AML-193 (cell line): Measurements from ENCODE around the gene DIAPH1.

Experiments
- DNase-seq, 2 experiments: peaks; one replicate each; lab custom pipeline; 2025; lab: John Stamatoyannopoulos, UW

The DIAPH1 gene

GRCh38 chr5:141639357-141640050 lies 20.7 kb upstream of the DIAPH1 start:
- DNase-seq = no peak

DNA sequence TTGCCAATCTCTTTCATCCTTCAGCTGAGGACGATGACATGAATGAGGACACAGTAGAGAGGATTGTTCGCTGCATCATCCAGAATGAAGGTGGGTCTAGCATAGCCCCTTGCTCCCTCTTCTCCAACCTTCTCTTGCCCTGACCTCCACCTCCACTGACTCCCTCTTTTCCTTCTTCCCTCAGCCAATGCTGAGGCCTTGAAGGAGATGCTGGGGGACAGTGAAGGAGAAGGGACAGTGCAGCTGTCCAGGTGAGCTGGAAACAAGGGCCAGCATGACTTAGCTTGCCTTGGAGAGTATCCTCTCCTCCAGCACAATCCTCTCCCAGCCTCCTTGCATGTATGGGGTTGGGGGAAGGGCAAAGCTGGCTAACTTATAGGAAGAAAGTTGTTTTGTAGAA lies 20.0 kb upstream of the DIAPH1 start:
- no peak for DNase-seq

- DNase-seq = peak; percentile 26 to 36
Measured at GRCh38 chr5:141637767-141638419, 19.1 kb upstream of the DIAPH1 start.

GRCh38 chr5:141637123-141637766 lies 18.4 kb upstream of the DIAPH1 start:
- no peak for DNase-seq

DNA sequence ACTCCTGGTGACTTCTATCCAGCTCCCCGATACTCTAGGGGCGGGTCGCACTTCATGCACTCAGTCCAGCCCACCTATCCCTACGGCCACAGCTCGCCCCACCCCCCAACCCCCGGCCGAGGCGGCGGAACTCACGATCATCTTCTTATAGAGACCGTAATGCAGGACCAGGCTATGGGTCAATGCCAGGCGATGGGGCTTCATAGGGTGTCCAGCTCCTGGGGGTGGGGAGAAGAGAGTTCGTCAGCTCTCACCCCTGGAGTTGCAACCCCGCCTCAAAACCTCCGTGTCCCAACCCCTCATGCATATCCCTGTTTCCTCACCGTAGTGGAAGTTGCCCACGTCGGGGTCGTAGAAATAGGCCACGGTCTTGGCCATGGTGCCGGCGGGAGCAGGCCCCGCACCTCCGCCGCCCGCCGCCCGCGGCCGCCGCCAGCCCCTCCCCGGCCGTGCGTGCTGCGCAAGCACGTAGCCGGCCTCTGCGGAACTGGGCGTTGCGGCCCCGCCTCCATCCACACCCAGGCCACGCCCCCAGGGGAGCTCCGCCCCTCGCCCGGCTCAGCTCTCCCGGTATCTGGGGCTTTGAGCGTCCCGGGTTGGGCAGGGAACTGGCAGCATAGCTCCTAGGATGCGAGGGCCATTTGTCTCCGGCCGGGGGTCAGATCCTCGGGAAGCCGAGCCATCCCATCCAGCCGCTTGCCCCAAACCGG lies 17.8 kb upstream of the DIAPH1 start, which contains the start of the genes HDAC3 and RELL2:
HDAC3 (minus strand) TSS at position 437 of the 710 bp plus-strand sequence; CDS start at position 378, 59 bp downstream.
RELL2 (plus strand) TSS at position 585 of the 710 bp plus-strand sequence. CDS start 1,229 bp downstream, outside the sequence.
- peak; percentile 60 to 71 for DNase-seq

DNA sequence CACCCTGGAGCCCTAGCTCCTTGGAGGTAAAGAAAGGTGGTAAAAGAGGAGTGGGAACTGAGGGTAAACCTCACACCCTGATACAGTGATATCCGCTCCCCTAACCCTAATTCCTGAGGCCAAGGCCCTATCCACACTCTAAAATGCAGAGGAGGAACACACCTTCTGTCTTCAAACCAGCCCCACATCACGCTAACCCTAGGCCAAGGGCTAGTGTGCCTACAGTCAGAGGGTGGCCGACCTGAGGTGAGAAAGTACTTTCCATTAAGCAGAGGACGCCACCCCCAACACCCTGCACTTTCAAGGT lies 17.3 kb upstream of the DIAPH1 start:
- DNase-seq = no peak

DNA sequence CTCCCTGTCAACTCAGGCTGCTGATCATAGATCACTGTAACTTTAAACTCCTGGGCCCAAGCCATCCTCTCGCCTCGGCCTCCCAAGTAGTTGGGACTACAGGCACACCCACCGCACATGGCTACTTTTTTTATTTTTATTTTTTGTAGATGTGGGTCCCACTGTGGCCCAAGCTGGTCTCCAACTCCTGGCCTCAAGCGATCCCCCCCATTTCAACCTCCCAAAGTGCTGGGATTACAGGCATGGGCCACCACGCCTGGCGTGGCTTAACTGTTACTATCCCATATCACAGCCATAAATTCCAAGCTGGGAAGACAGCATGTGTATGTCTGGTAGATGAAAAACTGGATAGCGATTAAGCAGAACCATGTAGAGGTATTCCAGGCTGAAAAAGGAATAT lies 16.8 kb upstream of the DIAPH1 start:
- no peak for DNase-seq

GRCh38 chr5:141634720-141635119 lies 15.9 kb upstream of the DIAPH1 start:
- DNase-seq = no peak

DNA sequence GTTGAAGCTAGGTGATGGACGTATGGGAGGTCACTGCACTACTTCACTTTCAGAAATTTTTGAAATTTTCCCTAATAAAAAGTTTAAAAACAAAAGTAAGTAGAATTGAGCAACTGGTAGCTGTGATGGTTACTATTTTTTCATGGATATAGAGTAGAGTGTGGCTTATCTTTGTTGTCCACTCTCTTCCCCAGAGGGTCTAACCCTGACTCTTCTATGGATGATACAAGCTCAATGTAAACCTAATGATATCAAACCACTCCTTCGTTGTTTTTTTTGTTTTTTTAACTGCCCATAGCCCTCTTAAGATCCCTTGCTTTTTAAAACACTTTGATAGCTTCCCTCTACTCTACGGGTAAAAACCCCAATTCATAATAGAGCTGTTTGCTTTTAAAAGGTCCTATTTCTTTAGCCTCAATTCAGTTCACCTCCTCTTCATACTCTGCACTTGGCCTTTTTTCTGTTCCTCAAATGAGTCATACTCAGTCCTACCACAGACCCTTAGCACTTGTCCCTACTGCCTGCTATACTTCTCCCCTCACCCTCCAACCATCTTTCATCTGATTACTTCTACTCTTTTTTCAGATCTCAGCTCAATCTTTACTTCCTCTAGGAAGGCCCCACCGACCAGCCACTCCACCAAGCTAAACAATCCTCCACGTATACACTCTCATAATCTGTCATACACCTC lies 15.2 kb upstream of the DIAPH1 start:
- peak in 1 of 2 experiments; percentile 33 for DNase-seq

DNA sequence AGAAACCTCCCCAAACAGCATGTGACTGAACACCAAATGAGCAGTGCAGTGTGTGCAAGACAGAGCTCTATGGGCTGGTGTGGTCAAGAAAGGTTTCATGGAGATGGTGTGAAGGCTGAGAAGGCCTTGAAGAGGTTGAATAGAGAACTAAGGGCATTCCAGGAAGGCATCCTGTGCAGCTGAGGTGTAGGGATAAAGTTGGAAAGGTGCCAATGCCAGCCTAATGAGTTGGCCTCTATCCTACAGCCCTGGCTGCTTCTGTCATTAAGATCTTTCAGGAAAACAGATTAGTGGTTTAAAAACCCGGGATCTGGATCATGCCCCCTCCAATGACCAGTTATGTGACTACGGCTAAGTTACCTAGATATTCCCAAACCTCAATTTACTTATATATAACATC lies 13.8 kb upstream of the DIAPH1 start:
- DNase-seq = no peak

DNA sequence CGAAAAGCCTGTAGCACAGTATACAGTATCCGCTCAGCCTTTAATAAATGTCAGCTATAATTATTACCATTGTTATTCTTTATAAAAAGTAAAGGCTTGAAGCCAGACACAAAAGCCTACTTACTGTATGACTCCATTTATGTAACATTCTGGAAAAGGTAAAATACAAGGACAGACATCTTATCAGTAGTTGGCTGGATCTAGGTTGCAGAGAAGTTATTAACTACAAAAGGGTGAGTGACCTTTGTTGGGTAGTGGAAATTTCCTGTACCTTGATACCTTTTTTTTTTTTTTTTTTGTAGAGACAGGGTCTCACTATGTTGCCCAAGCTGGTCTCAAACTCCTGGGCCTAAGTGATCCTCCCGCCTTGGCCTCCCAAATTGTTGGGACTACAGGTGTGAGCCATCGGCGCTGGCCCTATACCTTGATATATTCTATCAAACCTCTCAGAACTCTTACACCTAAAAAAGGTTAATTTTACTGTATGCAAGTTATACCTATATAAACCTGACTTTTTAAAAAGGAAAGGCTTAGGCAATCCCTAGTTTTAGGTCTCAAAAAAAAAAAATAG lies 11.9 kb upstream of the DIAPH1 start:
- no peak for DNase-seq

DNA sequence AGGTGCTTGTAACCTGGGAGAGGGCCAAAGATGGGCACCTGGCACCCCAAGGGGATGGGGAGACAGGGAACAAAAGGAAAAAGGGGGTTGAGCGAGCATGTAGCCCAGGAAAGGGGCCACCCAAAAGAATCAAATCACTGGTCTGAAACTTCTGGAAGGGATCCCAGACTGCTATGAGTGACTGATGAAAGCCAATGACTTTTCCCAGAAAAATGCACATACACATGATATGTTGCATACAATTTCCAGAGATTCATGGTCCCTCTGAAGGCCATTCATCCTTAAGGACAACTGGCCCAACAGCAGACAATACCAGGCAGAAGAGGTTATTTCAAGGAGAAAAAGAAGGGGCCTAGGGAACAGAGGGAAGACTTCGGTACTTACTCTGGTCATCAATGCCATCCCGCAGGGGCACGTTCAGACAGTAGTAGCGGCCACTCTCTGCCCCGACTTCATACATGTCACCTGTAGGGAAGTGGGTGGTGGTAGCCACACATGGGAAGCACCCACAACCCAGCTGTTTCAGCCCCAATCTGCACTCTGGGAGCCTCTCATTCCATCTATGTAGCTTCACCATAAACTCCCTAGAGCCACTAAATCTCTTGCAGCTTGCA lies 9.5 kb upstream of the DIAPH1 start:
- DNase-seq = no peak

DNA sequence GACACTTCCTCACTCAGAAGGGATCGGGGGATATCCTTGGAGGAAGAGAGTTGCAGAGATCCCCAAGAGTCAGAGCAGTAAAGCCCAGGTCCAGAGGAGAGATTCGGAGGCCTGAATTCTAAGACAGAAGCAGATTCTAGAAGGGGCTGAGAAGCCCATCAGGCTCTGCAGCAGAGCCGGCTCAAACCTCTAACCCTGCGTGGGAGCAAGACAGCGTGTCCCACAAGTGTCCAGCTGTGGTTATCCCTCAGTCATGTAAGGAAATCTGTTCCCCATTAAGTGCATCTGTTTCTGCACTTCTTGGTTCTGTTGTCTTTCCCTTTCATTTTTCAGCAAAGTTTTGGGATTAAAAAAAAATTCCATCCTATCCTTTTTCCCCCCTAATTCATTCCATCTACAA lies 4.8 kb upstream of the DIAPH1 start:
- DNase-seq = no peak

DNA sequence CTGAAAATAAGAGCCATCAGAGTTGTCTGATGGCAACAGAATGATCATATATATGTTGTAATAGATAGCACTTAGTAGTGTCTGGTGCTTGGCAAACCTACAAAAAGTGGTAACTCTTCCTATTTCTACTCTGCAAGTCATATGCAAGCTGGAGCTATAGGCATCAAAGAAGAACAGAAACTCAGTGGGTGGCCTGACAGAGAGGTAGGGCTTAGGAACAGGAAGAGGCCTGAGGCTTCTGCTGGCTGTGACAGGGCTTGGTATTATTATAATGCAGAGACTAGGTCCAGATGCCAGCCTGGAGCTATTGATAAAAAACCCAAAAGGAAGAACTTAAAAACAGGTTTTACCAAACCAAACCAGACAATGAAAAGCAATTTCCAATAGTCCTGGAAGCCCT lies 4.4 kb upstream of the DIAPH1 start:
- no peak for DNase-seq

DNA sequence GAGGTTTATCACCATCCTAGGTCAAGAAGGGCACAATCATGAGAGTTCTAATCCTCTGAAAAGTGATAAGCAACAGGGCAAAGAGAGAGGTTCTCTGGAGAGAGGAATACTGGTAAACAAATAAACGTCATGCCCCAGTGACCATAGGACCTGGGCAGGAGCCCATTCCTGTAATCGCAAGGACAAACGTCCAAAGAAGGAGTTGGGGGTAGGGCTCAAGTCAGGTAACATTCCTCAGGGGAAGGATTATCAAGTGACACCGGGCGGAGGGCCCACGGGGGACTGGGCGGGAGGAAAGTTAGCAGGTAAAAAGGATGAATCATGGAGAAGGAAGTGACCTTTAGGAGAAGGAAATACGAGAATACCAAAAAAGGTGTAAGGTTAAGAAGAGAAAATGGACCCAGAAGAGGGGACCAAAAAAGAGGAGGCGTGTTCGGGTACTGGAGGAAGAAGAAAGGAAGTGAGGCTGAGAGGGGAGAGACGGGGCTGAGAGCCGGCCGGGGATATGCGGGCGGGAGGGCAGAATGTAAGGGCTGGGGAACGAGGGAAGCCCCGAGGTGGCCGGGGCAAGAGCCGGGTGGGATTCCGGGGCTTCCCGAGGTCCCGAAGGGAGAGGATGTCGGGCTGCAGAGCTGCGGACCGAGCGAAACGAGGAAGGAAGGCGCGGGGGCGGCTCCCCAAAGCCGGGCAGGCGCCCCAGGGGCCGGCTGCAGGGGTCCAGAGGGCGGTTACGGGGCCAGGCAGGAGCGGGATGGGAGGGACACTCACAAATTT lies 583 bp downstream of the DIAPH1 start:
- peak in 1 of 2 experiments; percentile 57 for DNase-seq

DNA sequence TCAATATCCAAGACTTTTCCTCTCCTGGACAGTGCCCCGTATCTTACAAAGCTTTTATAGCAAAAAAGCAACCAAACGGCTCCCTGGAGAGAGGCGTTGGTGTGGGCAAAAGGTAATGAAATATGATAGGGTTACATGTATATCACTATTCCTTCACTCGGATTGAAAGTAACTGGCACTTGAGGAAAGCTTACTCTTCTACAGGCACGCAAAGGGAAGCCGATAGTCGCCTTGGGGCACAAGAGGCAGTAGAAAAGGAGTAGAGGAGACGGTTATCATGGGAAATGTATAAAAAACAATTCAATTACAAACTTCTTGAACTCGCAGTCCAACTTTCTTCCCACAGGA lies 1.1 kb downstream of the DIAPH1 start:
- no peak for DNase-seq

DNA sequence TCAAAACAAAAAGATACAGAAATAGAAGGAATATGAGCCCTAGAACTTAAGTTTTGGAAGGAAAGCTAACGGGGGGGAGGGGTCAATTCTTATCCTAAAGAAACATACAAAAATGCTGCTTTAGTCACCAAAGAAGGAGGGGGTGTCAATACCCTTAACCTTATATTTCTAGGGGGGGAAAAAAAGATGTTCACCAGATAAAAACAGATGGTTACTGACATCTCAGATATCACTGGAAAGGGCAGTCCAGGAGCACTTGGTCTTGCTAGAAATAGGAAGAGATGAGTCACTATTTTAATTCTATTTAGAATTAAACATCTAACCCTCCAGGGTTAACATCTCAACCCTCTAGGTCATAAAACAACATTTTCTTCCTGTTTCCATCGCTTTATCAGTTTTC lies 1.7 kb downstream of the DIAPH1 start:
- no peak for DNase-seq

- DNase-seq = no peak
Measured at GRCh38 chr5:141615991-141616720, 2.6 kb downstream of the DIAPH1 start.

DNA sequence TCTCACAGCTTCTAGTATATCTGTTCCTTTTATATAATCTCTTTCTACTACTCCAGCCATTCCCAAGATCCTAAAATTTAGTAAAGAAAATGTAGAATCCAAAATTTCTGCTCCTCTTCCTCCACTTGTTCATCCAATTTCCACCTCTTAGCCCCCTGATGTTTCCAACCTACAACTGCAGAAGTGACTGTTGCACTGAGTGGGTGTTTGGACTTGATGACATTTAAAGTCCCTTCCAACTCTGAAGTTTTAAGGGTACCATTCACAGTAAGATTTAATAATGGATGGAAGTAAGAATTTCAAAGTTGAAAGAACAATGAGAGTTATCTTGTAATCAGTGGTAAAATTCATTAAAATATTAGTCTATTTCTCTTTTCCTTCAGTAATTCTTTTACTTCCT lies 5.5 kb downstream of the DIAPH1 start:
- no peak for DNase-seq

DNA sequence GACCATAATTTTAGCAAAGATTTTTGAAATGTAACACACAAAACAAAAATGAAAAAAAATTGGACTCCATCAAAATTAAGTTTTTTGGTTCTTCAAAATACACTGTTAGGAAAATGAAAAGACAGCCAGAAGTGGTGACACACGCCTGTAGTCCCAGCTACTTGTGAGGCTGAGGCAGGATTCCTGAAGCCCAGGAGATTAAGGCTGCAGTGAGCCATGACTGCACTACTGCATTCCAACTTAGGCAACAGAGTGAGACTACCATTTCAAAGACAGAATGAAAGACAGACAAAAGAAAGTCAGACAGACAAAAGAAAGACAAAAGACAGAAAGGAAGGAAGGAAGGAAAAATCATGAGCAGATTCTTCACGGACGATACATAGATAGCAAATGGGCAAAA lies 7.5 kb downstream of the DIAPH1 start:
- no peak for DNase-seq
